Gastroesophageal sphincter (tissue), 4 donors: ENCODE measurements around the gene ICA1. TPM values are rescaled to one million over a fixed set of nuclear protein-coding genes. Genes with fewer than 3 reads are reported as not detected.

ENCODE experiments used
- ATAC-seq: fragments of 150-250 bp; one replicate; pipeline ENCODE4 v1.9.1; 2016; ENCODE audit warnings: mild to moderate bottlenecking, moderate library complexity
- H3K27ac ChIP-seq, 4 donors: fragments of 200-600 bp; sonication (generic) in 3 of 4; 1 replicate in 3 of 4; 2 replicates in 1 of 4; pipeline ENCODE4 v1.5.1; 2016 to 2019
- H3K27me3 ChIP-seq: fragments of 200-600 bp; sonication (generic); one replicate; pipeline ENCODE4 v1.5.1; 2019
- H3K36me3 ChIP-seq, 2 donors: fragments of 200-600 bp; sonication (generic); one replicate each; pipeline ENCODE4 v1.5.1; 2019; ENCODE audit warnings: control low read depth in 1 of 2
- H3K4me1 ChIP-seq, 3 donors: fragments of 200-600 bp; sonication (generic); 1 replicate in 2 of 3; 2 replicates in 1 of 3; pipeline ENCODE4 v1.5.1; 2016 to 2019; ENCODE audit warnings: control low read depth in 2 of 3
- H3K4me3 ChIP-seq, 2 donors: fragments of 200-600 bp; sonication (generic); one replicate each; pipeline ENCODE4 v1.5.1; 2019; ENCODE audit warnings: mild to moderate bottlenecking in 1 of 2, moderate library complexity in 1 of 2
- H3K9me3 ChIP-seq, 3 donors: fragments of 200-600 bp; sonication (generic); one replicate each; pipeline ENCODE4 v1.5.1; 2017 to 2019; ENCODE audit warnings: control low read depth in 2 of 3
- EP300 ChIP-seq: sonication (generic); formaldehyde crosslinking; IDR thresholded peaks from one replicate; pipeline ENCODE4 v1.6.1; 2017; ENCODE audit warnings: antibody characterized with exemption, mild to moderate bottlenecking
- POLR2A ChIP-seq, 2 donors: fragments of 450-650 bp; IDR thresholded peaks; one replicate each; pipeline ENCODE4 v1.6.1; 2017; ENCODE audit warnings: antibody characterized with exemption in 2 of 2, mild to moderate bottlenecking in 2 of 2, moderate library complexity in 1 of 2
- POLR2AphosphoS5 ChIP-seq: sonication (generic); formaldehyde crosslinking; IDR thresholded peaks from one replicate; pipeline ENCODE4 v1.6.1; 2017; ENCODE audit warnings: antibody characterized with exemption
- WGBS, 2 donors: methylation state at CpG; one replicate each; pipeline ENCODE4 v1.1.5; 2018; ENCODE audit warnings: low coverage in 1 of 2; 5-methylcytosine and 5-hydroxymethylcytosine counted together
- total RNA-seq, 4 donors: library from RNA; depleted of rRNA; stranded (reverse); fragments of >200 nt; gene quantifications; one replicate each; pipeline ENCODE4 v1.1.0, GENCODE V29; 2016
- TF ChIP-seq, protein P1 (sequence below), 4 experiments: fragments of 200-600 bp in 2 of 4; fragments of 450-650 bp in 2 of 4; sonication (generic) in 1 of 4; IDR thresholded peaks; one replicate each; pipeline ENCODE4 v1.5.1; 2017 to 2019; ENCODE audit warnings: antibody characterized with exemption in 4 of 4, mild to moderate bottlenecking in 2 of 4, moderate library complexity in 2 of 4

The ICA1 gene
- total RNA-seq, 4 donors from 2014 or later = 6.6 to 11.7 (median 8.2) TPM

GRCh38 chr7:8208816-8209215, 53.2 kb downstream of the ICA1 start:
- no peaks in the 10 kb centered on the region for H3K4me1 ChIP-seq
- WGBS, 2 donors = 63 to 88% methylated on average over 2 of the region's 2 CpGs

DNA sequence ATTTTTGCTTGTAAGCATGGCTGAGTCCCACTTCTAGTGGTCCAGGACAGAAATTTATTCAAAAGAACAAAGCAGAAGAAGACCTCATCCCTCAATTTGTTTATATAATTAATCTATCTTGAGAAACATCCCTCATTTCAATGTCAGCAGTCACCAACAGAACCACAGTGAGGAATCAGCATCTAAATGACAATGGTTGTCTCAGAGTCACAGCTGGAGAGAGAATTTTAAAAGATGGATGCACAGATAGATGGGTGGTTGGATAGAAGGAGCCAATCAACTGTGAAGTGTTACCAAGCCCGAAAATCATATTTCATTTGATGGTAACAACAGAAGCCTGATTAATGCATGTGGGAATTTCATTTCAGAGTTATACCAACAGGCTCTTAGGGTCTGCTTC, 55.0 kb downstream of the ICA1 start:
- H3K9me3 ChIP-seq = no peaks in the 10 kb centered on the region
- H3K27ac ChIP-seq = no peak overlapping the region
- H3K4me1 ChIP-seq = no peaks in the 10 kb centered on the region
- no peak overlapping the region for H3K4me3 ChIP-seq
- no peak for ATAC-seq
- H3K27me3 ChIP-seq = no peaks in the 10 kb centered on the region
- no peak for TF ChIP-seq EP300
- no peak for TF ChIP-seq POLR2AphosphoS5
- TF ChIP-seq POLR2A (IDR thresholded peaks at IDR 0.05) = no peak
- TF ChIP-seq, protein P1, sequence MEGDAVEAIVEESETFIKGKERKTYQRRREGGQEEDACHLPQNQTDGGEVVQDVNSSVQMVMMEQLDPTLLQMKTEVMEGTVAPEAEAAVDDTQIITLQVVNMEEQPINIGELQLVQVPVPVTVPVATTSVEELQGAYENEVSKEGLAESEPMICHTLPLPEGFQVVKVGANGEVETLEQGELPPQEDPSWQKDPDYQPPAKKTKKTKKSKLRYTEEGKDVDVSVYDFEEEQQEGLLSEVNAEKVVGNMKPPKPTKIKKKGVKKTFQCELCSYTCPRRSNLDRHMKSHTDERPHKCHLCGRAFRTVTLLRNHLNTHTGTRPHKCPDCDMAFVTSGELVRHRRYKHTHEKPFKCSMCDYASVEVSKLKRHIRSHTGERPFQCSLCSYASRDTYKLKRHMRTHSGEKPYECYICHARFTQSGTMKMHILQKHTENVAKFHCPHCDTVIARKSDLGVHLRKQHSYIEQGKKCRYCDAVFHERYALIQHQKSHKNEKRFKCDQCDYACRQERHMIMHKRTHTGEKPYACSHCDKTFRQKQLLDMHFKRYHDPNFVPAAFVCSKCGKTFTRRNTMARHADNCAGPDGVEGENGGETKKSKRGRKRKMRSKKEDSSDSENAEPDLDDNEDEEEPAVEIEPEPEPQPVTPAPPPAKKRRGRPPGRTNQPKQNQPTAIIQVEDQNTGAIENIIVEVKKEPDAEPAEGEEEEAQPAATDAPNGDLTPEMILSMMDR (IDR thresholded peaks at IDR 0.05) = no peak
- 89 to 91% methylated on average over 1 of the region's 1 CpG for WGBS, 2 donors
- no peaks in the 10 kb centered on the region for H3K36me3 ChIP-seq

More at GRCh38 chr7:8208816-8209215, 53.2 kb downstream of the ICA1 start:
- Histone ChIP-seq H3K4me3 (no peak overlapping the region), H3K36me3 (no peaks in the 10 kb centered on the region), H3K27me3 (no peaks in the 10 kb centered on the region), H3K27ac (no peak overlapping the region), H3K9me3 (no peaks in the 10 kb centered on the region)
- TF ChIP-seq, protein P1 (IDR thresholded peaks at IDR 0.05) = no peak
- TF ChIP-seq POLR2AphosphoS5 (no peak), POLR2A (IDR thresholded peaks at IDR 0.05) (no peak)
- ATAC-seq = no peak

DNA sequence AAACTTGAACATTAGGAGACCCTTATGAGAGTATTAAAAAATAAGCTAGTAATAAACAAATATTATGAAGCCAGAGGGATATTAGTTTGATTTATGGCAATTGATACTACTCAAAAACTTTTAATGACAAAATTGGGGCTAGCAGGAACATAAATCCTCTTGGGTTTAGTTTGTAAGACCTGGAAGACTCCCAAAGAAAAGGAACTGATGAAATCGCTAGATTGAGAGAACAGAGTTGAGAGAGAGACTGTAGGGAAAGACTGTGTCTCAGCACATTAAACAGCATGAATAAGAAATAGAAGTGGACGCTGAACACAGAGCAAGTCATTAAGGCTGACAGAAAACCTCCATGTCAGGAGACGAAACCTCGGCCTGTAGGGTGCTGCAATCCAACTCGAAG, 56.4 kb downstream of the ICA1 start:
- H3K27ac ChIP-seq = no peak overlapping the region
- no peaks in the 10 kb centered on the region for H3K27me3 ChIP-seq
- no peak for ATAC-seq
- H3K4me3 ChIP-seq = no peak overlapping the region
- no peaks in the 10 kb centered on the region for H3K9me3 ChIP-seq
- 47 to 77% methylated on average over 5 of the region's 5 CpGs for WGBS, 2 donors
- TF ChIP-seq POLR2AphosphoS5 = no peak
- TF ChIP-seq, protein P1 (IDR thresholded peaks at IDR 0.05) = no peak
- TF ChIP-seq EP300 = no peak
- TF ChIP-seq POLR2A (IDR thresholded peaks at IDR 0.05) = no peak
- no peaks in the 10 kb centered on the region for H3K4me1 ChIP-seq
- no peaks in the 10 kb centered on the region for H3K36me3 ChIP-seq

DNA sequence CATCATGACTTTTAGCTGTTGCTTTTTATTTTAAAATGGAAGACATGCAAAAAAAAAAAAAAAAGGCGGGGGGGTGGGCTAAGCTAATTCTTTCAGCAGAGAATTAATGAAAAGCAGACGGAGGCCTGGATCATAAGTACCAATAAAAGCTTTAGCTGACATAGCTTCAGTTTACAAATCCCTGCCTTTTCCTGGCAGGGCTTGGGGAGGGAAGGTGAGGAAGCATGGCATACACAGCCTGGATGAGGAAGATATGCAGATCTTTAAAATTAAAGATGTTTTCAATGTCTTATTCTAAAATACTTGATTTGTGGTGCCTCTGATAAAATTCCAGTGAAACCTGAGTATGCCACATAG, 57.0 kb downstream of the ICA1 start:
- H3K9me3 ChIP-seq = no peaks in the 10 kb centered on the region
- 68 to 83% methylated on average over 1 to 2 of the region's 2 CpGs for WGBS, 2 donors
- H3K36me3 ChIP-seq = no peaks in the 10 kb centered on the region
- no peak overlapping the region for H3K4me3 ChIP-seq
- TF ChIP-seq, protein P1 (IDR thresholded peaks at IDR 0.05) = no peak
- TF ChIP-seq POLR2A (IDR thresholded peaks at IDR 0.05) (no peak), EP300 (no peak), POLR2AphosphoS5 (no peak)
- H3K27ac ChIP-seq = no peak overlapping the region
- ATAC-seq = no peak
- no peaks in the 10 kb centered on the region for H3K4me1 ChIP-seq
- no peaks in the 10 kb centered on the region for H3K27me3 ChIP-seq

DNA sequence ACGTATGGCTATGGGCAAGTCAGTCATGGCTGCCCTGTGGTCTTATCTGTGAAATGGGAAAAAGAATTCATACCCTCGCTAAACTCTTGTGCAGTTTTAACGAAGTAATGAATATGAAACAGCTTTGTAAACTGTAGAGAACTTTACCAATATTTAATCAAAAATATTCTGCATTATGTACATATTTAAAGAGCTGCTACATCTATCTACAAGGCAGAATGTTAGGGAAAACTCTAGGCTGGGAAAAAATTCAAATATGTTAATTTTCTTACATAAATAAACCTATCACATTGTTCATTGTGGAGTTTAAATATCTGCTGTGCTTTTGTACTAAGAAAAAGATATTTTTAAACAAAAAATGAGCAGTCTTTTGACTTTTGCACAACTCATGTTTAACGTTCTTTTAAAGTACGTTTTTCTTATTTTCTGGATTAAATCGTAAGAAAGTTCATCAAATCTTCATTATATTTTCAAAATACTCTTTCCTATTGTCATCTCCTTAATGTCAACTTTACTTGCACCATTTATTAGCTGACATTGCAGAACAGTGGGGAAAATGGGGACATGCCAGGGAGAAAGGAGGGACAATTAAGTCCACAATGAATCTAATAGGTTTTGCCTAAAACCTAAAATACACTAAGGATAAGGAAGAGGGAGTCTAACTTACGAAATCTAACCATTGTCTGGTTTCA, 57.5 kb downstream of the ICA1 start:
- H3K27ac ChIP-seq = no peak overlapping the region
- TF ChIP-seq POLR2AphosphoS5 (no peak), EP300 (no peak), POLR2A (IDR thresholded peaks at IDR 0.05) (no peak)
- TF ChIP-seq, protein P1 (IDR thresholded peaks at IDR 0.05) = no peak
- ATAC-seq = no peak
- H3K4me3 ChIP-seq = no peak overlapping the region
- H3K27me3 ChIP-seq = no peaks in the 10 kb centered on the region
- H3K9me3 ChIP-seq = no peaks in the 10 kb centered on the region
- H3K4me1 ChIP-seq = no peaks in the 10 kb centered on the region
- H3K36me3 ChIP-seq = no peaks in the 10 kb centered on the region
- WGBS, 2 donors = 82 to 94% methylated on average over 5 to 7 of the region's 7 CpGs
